Body of pancreas (tissue), 4 donors: Measurements from ENCODE around the gene VCAM1.

Experiments used
- CTCF ChIP-seq, 7 experiments: fragments of 450-650 bp in 4 of 7; fragments of 200-600 bp in 3 of 7; sonication (generic) in 3 of 7; IDR thresholded peaks; one replicate each; pipeline ENCODE4 v1.5.1; 2016 to 2019; ENCODE audit warnings: antibody characterized with exemption in 7 of 7
- POLR2A ChIP-seq, 3 donors: fragments of 450-650 bp; IDR thresholded peaks; one replicate each; pipeline ENCODE4 v1.6.1; 2016; ENCODE audit warnings: antibody characterized with exemption in 3 of 3, mild to moderate bottlenecking in 2 of 3

GRCh38 chr1:100735244-100735643 lies 15.7 kb downstream of the VCAM1 start:
- TF ChIP-seq CTCF (IDR thresholded peaks at IDR 0.05) (no peak), POLR2A (IDR thresholded peaks at IDR 0.05) (no peak)
